Esophagus (tissue), 2 donors: Measurements from ENCODE around the gene S100A5. TPM values are rescaled to one million over a fixed set of nuclear protein-coding genes. Genes with fewer than 3 reads are reported as not detected.

ENCODE experiments used
- polyA plus RNA-seq, 2 donors: library from polyadenylated mRNA; stranded (reverse); fragments of 200-250 nt; gene quantifications; one replicate each; pipeline ENCODE4 v1.2.3, GENCODE V29; 2013
- donor health status: healthy with polysubstance abuse.
- donor health status: Bipolar disorder and iron deficiency.

S100A5 gene
- polyA plus RNA-seq, 2 donors, result 0.11 TPM; not detected in 1

Other genes starting within 250 kb of the S100A5 start
- 10 to 100 TPM in 1 of 2 donors, 1 to 10 TPM in 1; 9.9 to 21.5 TPM for gene PGLYRP3, start 228.0 kb downstream of the S100A5 start, polyA plus RNA-seq
- gene PGLYRP4, start 192.1 kb downstream of the S100A5 start, polyA plus RNA-seq, result 1 to 10 TPM; 3.1 to 3.3 TPM
- over 10,000 TPM; 47,233 to 60,368 TPM for gene S100A9, start 183.1 kb downstream of the S100A5 start, polyA plus RNA-seq
- gene S100A12, start 165.3 kb downstream of the S100A5 start, polyA plus RNA-seq, result 100 to 1,000 TPM in 1 of 2 donors, 10 to 100 TPM in 1; 67.2 to 222 TPM
- over 10,000 TPM; 44,360 to 65,887 TPM for gene S100A8, start 149.9 kb downstream of the S100A5 start, polyA plus RNA-seq
- 1 to 10 TPM in 1 of 2 donors, under 1 TPM in 1; 0.02 to 1.3 TPM for gene S100A7A, start 124.4 kb downstream of the S100A5 start, polyA plus RNA-seq
- gene S100A7, start 80.3 kb downstream of the S100A5 start, polyA plus RNA-seq, result 100 to 1,000 TPM; 115 to 689 TPM
- 1,000 to 10,000 TPM in 1 of 2 donors, 100 to 1,000 TPM in 1; 936 to 2,978 TPM for gene S100A6, start 4.9 kb downstream of the S100A5 start, polyA plus RNA-seq
- gene S100A4, start 4.9 kb upstream of the S100A5 start, polyA plus RNA-seq, result 100 to 1,000 TPM; 145 to 249 TPM
- 10 to 100 TPM; 10.2 to 27.5 TPM for gene S100A3, start 8.3 kb upstream of the S100A5 start, polyA plus RNA-seq
- 1,000 to 10,000 TPM; 2,831 to 3,591 TPM for gene S100A2, start 24.9 kb upstream of the S100A5 start, polyA plus RNA-seq
- 1,000 to 10,000 TPM; 2,016 to 2,151 TPM for gene S100A16, start 72.2 kb upstream of the S100A5 start, polyA plus RNA-seq
- 1,000 to 10,000 TPM; 2,532 to 3,167 TPM for gene S100A14, start 75.4 kb upstream of the S100A5 start, polyA plus RNA-seq
- 100 to 1,000 TPM in 1 of 2 donors, 10 to 100 TPM in 1; 74.3 to 122 TPM for gene S100A13, start 86.6 kb upstream of the S100A5 start, polyA plus RNA-seq
- 1 to 10 TPM in 1 of 2 donors, under 1 TPM in 1; 0.93 to 2.3 TPM for gene S100A1, start 87.5 kb upstream of the S100A5 start, polyA plus RNA-seq
- gene CHTOP, start 93.1 kb upstream of the S100A5 start, polyA plus RNA-seq, result 10 to 100 TPM; 41.6 to 45.5 TPM
- 10 to 100 TPM; 20.0 to 35.3 TPM for gene SNAPIN, start 117.8 kb upstream of the S100A5 start, polyA plus RNA-seq
- gene ILF2, start 130.1 kb upstream of the S100A5 start, polyA plus RNA-seq, result 10 to 100 TPM; 22.5 to 99.9 TPM
- 1 to 10 TPM; 2.2 to 3.6 TPM for gene NPR1, start 137.8 kb upstream of the S100A5 start, polyA plus RNA-seq
- 10 to 100 TPM; 16.4 to 30.8 TPM for gene INTS3, start 187.1 kb upstream of the S100A5 start, polyA plus RNA-seq
- 10 to 100 TPM; 18.6 to 30.9 TPM for gene SLC27A3, start 234.5 kb upstream of the S100A5 start, polyA plus RNA-seq